Neural progenitor cell (in vitro differentiated cells): ENCODE data around the gene GRIN2A. TPM values are rescaled to one million over a fixed set of nuclear protein-coding genes. Genes with fewer than 3 reads are reported as not detected.

Experiments
- DNase-seq: peaks from one replicate; pipeline ENCODE4 v3.0.0-alpha.2; 2016; ENCODE audit warnings: low spot score
- H2AFZ ChIP-seq: fragments of 200-600 bp; sonication (generic); replicated peaks from 2 replicates; pipeline ENCODE4 v1.6.1; 2016; ENCODE audit warnings: antibody characterized with exemption
- H3F3A ChIP-seq: fragments of 200-600 bp; sonication (generic); 2 replicates; pipeline ENCODE4 v1.6.1; 2016; ENCODE audit warnings: antibody characterized with exemption, low read depth
- H3K27ac ChIP-seq: fragments of 200-600 bp; sonication (generic); 2 replicates; pipeline ENCODE4 v1.5.1; 2016; ENCODE audit warnings: mild to moderate bottlenecking
- H3K27me3 ChIP-seq: fragments of 200-600 bp; sonication (generic); 2 replicates; pipeline ENCODE4 v1.6.1; 2016; ENCODE audit warnings: mild to moderate bottlenecking, moderate library complexity
- H3K36me3 ChIP-seq: fragments of 200-600 bp; sonication (generic); 2 replicates; pipeline ENCODE4 v1.5.1; 2016
- H3K4me1 ChIP-seq: fragments of 200-600 bp; sonication (generic); 2 replicates; pipeline ENCODE4 v1.6.1; 2016; ENCODE audit warnings: mixed run types
- H3K4me2 ChIP-seq: fragments of 200-600 bp; sonication (generic); 2 replicates; pipeline ENCODE4 v1.6.1; 2016
- H3K4me3 ChIP-seq: fragments of 200-600 bp; sonication (generic); 2 replicates; pipeline ENCODE4 v1.5.1; 2016
- H3K79me2 ChIP-seq: fragments of 200-600 bp; sonication (generic); 2 replicates; pipeline ENCODE4 v1.6.1; 2016; ENCODE audit warnings: low read depth
- H3K9ac ChIP-seq: fragments of 200-600 bp; sonication (generic); 2 replicates; pipeline ENCODE4 v1.6.1; 2016
- H3K9me3 ChIP-seq: fragments of 200-600 bp; sonication (generic); 2 replicates; pipeline ENCODE4 v1.5.1; 2016; ENCODE audit warnings: low read depth
- H4K20me1 ChIP-seq: fragments of 200-600 bp; sonication (generic); 2 replicates; pipeline ENCODE4 v1.6.1; 2016; ENCODE audit warnings: low read depth
- H3K27ac Mint-ChIP-seq: 3 replicates; pipeline ENCODE4 v1.8.0; 2021; ENCODE audit warnings: mixed read lengths
- H3K27me3 Mint-ChIP-seq: 2 replicates; pipeline ENCODE4 v1.8.0; 2022; ENCODE audit warnings: low read depth, mild to moderate bottlenecking, inconsistent platforms, moderate library complexity, mixed read lengths; ENCODE audit not compliant: insufficient read depth
- H3K36me3 Mint-ChIP-seq: 3 replicates; pipeline ENCODE4 v1.8.0; 2021; ENCODE audit warnings: mixed read lengths
- H3K4me1 Mint-ChIP-seq: 3 replicates; pipeline ENCODE4 v1.8.0; 2021; ENCODE audit warnings: mixed read lengths
- H3K4me3 Mint-ChIP-seq: 3 replicates; pipeline ENCODE4 v1.8.0; 2021; ENCODE audit warnings: mild to moderate bottlenecking, moderate library complexity, mixed read lengths
- H3K9me3 Mint-ChIP-seq: 3 replicates; pipeline ENCODE4 v1.8.0; 2020; ENCODE audit warnings: mixed read lengths
- CTCF ChIP-seq: fragments of 200-600 bp; sonication (generic); IDR thresholded peaks from 2 replicates; pipeline ENCODE4 v1.5.1; 2017; ENCODE audit warnings: antibody characterized with exemption, mild to moderate bottlenecking
- EZH2 ChIP-seq: fragments of 200-600 bp; sonication (generic); IDR thresholded peaks from 2 replicates; pipeline ENCODE4 v1.6.1; 2017; ENCODE audit warnings: antibody characterized with exemption, mild to moderate bottlenecking, moderate library complexity
- EZH2phosphoT487 ChIP-seq: fragments of 200-600 bp; sonication (generic); IDR thresholded peaks from 2 replicates; pipeline ENCODE4 v1.6.1; 2017; ENCODE audit warnings: antibody characterized with exemption
- small RNA-seq: library from RNA; depleted of rRNA; stranded (forward); fragments of <200 nt; gene quantifications from one replicate; pipeline ENCODE3, GENCODE V24; 2015
- total RNA-seq: library from RNA; depleted of rRNA; stranded (reverse); fragments of >200 nt; gene quantifications from 2 replicates; pipeline ENCODE4 v1.2.3, GENCODE V29; 2015; ENCODE audit warnings: low replicate concordance

The GRIN2A gene
- total RNA-seq, 1 donor from 2014 or later = 1.6 TPM

- Mint-ChIP-seq H3K36me3 (no peaks in the 10 kb centered on the region), H3K9me3 (no peaks in the 10 kb centered on the region), H3K4me3 (no peak overlapping the region), H3K4me1 (no peaks in the 10 kb centered on the region), H3K27ac (no peak overlapping the region), H3K27me3 (peaks cover 3% of the 10 kb centered on the region)
- H3K4me1 ChIP-seq = peaks cover 19% of the 10 kb centered on the region
- no peaks in the 10 kb centered on the region for H3K79me2 ChIP-seq
- H3K36me3 ChIP-seq = no peaks in the 10 kb centered on the region
- no peaks in the 10 kb centered on the region for H3K27me3 ChIP-seq
- no peaks in the 10 kb centered on the region for H3K9me3 ChIP-seq
- H3K4me3 ChIP-seq = no peak overlapping the region
- H3K27ac ChIP-seq = no peak overlapping the region
- no peak overlapping the region for H3K9ac ChIP-seq
- no peak overlapping the region for H3K4me2 ChIP-seq
- peaks cover 5% of the 10 kb centered on the region for H3F3A ChIP-seq
- H4K20me1 ChIP-seq = no peaks in the 10 kb centered on the region
- no peak for TF ChIP-seq CTCF
- TF ChIP-seq EZH2 = no peak
- no peak for TF ChIP-seq EZH2phosphoT487
- H2AFZ ChIP-seq = peak overlapping the region; percentile 12
- DNase-seq = no peak
Observed at GRCh38 chr16:9708972-9709620, 473.1 kb downstream of the GRIN2A start.

GRCh38 chr16:9706217-9706836 is 475.9 kb downstream of the GRIN2A start:
- Histone ChIP-seq H2AFZ (no peak overlapping the region), H3K4me1 (peaks cover 29% of the 10 kb centered on the region), H3K27me3 (no peaks in the 10 kb centered on the region), H3K9ac (no peak overlapping the region), H3K9me3 (no peaks in the 10 kb centered on the region), H3K36me3 (no peaks in the 10 kb centered on the region), H4K20me1 (no peaks in the 10 kb centered on the region), H3K4me2 (no peak overlapping the region), H3K79me2 (no peaks in the 10 kb centered on the region), H3K4me3 (no peak overlapping the region), H3K27ac (no peak overlapping the region), H3F3A (peaks cover 24% of the 10 kb centered on the region)
- peaks cover 2% of the 10 kb centered on the region for H3K4me1 Mint-ChIP-seq
- no peaks in the 10 kb centered on the region for H3K9me3 Mint-ChIP-seq
- no peak overlapping the region for H3K27ac Mint-ChIP-seq
- no peaks in the 10 kb centered on the region for H3K36me3 Mint-ChIP-seq
- peaks cover under 1% of the 10 kb centered on the region for H3K27me3 Mint-ChIP-seq
- DNase-seq = no peak
- no peak overlapping the region for H3K4me3 Mint-ChIP-seq
- no peak for TF ChIP-seq EZH2phosphoT487
- TF ChIP-seq EZH2 = no peak
- TF ChIP-seq CTCF = no peak

- no peaks in the 10 kb centered on the region for H3K27me3 ChIP-seq
- H3F3A ChIP-seq = peaks cover 24% of the 10 kb centered on the region
- H3K27ac Mint-ChIP-seq = no peak overlapping the region
- no peaks in the 10 kb centered on the region for H3K36me3 Mint-ChIP-seq
- H3K27me3 Mint-ChIP-seq = no peaks in the 10 kb centered on the region
- DNase-seq = no peak
- peaks cover 2% of the 10 kb centered on the region for H3K4me1 Mint-ChIP-seq
- H3K27ac ChIP-seq = no peak overlapping the region
- H3K9ac ChIP-seq = no peak overlapping the region
- H3K9me3 ChIP-seq = no peaks in the 10 kb centered on the region
- H3K4me3 ChIP-seq = no peak overlapping the region
- H3K4me1 ChIP-seq = peaks cover 29% of the 10 kb centered on the region
- no peak overlapping the region for H3K4me3 Mint-ChIP-seq
- TF ChIP-seq EZH2phosphoT487 (no peak), EZH2 (no peak), CTCF (no peak)
- peak overlapping the region; percentile 17 for H3K4me2 ChIP-seq
- no peak overlapping the region for H2AFZ ChIP-seq
- H4K20me1 ChIP-seq = no peaks in the 10 kb centered on the region
- no peaks in the 10 kb centered on the region for H3K79me2 ChIP-seq
- H3K9me3 Mint-ChIP-seq = no peaks in the 10 kb centered on the region
- no peaks in the 10 kb centered on the region for H3K36me3 ChIP-seq
Observed at GRCh38 chr16:9703731-9704130, 478.5 kb downstream of the GRIN2A start.

Small RNA genes within 50 kb of the gene (small RNA-seq; reads per million reads assigned to genes)
- gene RN7SL493P = not detected

Other genes with a start within 250 kb of the GRIN2A start
- 19.3 and 31.0 TPM in 2 replicates for gene ATF7IP2, start 203.6 kb upstream of the GRIN2A start, total RNA-seq